Large intestine (tissue), 3 donors: Measurements from ENCODE around the gene C2CD5. TPM values are rescaled to one million over a fixed set of nuclear protein-coding genes. Genes with fewer than 3 reads are reported as not detected.
A peak's percentile ranks its signal among the peaks of the same experiment; 100 is the strongest.
"Not testable (repeated sequence)": the region's sequence is repeated elsewhere in the genome, so short reads cannot be mapped to it uniquely, and the experiment has no call there.

ENCODE experiments used
- DNase-seq, 2 donors: peaks; one replicate each; pipeline versions ENCODE4 v3.0.0 to v3.0.0-alpha.2; 2013
- H3K27ac ChIP-seq: one replicate; pipeline ENCODE4 v1.5.1; 2013; ENCODE audit warnings: low read length
- H3K27me3 ChIP-seq: 2 replicates; pipeline ENCODE4 v1.6.1; 2013; ENCODE audit warnings: low read length; ENCODE audit not compliant: control insufficient read depth, insufficient read depth
- H3K36me3 ChIP-seq: 2 replicates; pipeline ENCODE4 v1.6.1; 2013; ENCODE audit warnings: low read length; ENCODE audit not compliant: control insufficient read depth, insufficient read depth
- H3K4me1 ChIP-seq: one replicate; pipeline ENCODE4 v1.6.1; 2013; ENCODE audit warnings: low read length; ENCODE audit not compliant: control insufficient read depth, insufficient read depth
- H3K4me3 ChIP-seq: one replicate; pipeline ENCODE4 v1.5.1; 2013; ENCODE audit warnings: low read length
- H3K9me3 ChIP-seq: one replicate; pipeline ENCODE4 v1.6.1; 2013; ENCODE audit warnings: mild to moderate bottlenecking, low read depth, low read length, moderate library complexity; ENCODE audit not compliant: control insufficient read depth
- WGBS: methylation state at CpG from one replicate; pipeline ENCODE4 v1.1.5; 2013; ENCODE audit warnings: low lambda C conversion rate; ENCODE audit not compliant: insufficient coverage; 5-methylcytosine and 5-hydroxymethylcytosine counted together
- polyA plus RNA-seq: library from polyadenylated mRNA; unstranded; fragments of 120-200 nt; gene quantifications from one replicate; pipeline ENCODE4 v1.2.1, GENCODE V29; 2013

The C2CD5 gene
- polyA plus RNA-seq, 1 donor = 61.6 TPM

GRCh38 chr12:22573181-22573580, 28.8 kb upstream of the C2CD5 start:
- no peaks in the 10 kb centered on the region for H3K9me3 ChIP-seq
- H3K4me1 ChIP-seq = no peaks in the 10 kb centered on the region
- H3K27me3 ChIP-seq = no peaks in the 10 kb centered on the region
- WGBS = 100% methylated on average over 1 of the region's 3 CpGs
- no peak overlapping the region for H3K4me3 ChIP-seq
- H3K27ac ChIP-seq = no peak overlapping the region
- H3K36me3 ChIP-seq = no peaks in the 10 kb centered on the region
- no peak for DNase-seq

- H3K9me3 ChIP-seq = no peaks in the 10 kb centered on the region
- H3K27me3 ChIP-seq = no peaks in the 10 kb centered on the region
- H3K4me1 ChIP-seq = no peaks in the 10 kb centered on the region
- H3K4me3 ChIP-seq = no peak overlapping the region
- no peak for DNase-seq
- no peaks in the 10 kb centered on the region for H3K36me3 ChIP-seq
- H3K27ac ChIP-seq = no peak overlapping the region
Measured at GRCh38 chr12:22569253-22569652, 24.9 kb upstream of the C2CD5 start.

GRCh38 chr12:22562036-22563028, 18.0 kb upstream of the C2CD5 start:
- Histone ChIP-seq H3K4me1 (peaks cover 8% of the 10 kb centered on the region), H3K27me3 (no peaks in the 10 kb centered on the region), H3K9me3 (no peaks in the 10 kb centered on the region), H3K4me3 (no peak overlapping the region), H3K36me3 (no peaks in the 10 kb centered on the region), H3K27ac (peak overlapping the region; percentile 28)
- peak; percentile 11 to 53 for DNase-seq
- 22% methylated on average over 3 of the region's 4 CpGs for WGBS

GRCh38 chr12:22554750-22555149, 10.4 kb upstream of the C2CD5 start:
- H3K9me3 ChIP-seq = peaks cover 11% of the 10 kb centered on the region
- DNase-seq, H3K4me1 ChIP-seq, H3K36me3 ChIP-seq, H3K27ac ChIP-seq, H3K4me3 ChIP-seq, H3K27me3 ChIP-seq: not testable (repeated sequence)
- no CpG with 5 or more reads among the region's 4 CpGs for WGBS

- Histone ChIP-seq H3K27ac (no peak overlapping the region), H3K27me3 (no peaks in the 10 kb centered on the region), H3K36me3 (no peaks in the 10 kb centered on the region), H3K4me1 (no peaks in the 10 kb centered on the region), H3K4me3 (no peak overlapping the region), H3K9me3 (peaks cover 14% of the 10 kb centered on the region)
- DNase-seq = no peak
Measured at GRCh38 chr12:22551624-22552023, 7.3 kb upstream of the C2CD5 start.

GRCh38 chr12:22545255-22545654, 913 bp upstream of the C2CD5 start:
- WGBS = 100% methylated on average over 1 of the region's 6 CpGs
- H3K4me3 ChIP-seq = no peak overlapping the region
- H3K4me1 ChIP-seq = peaks cover 9% of the 10 kb centered on the region
- no peaks in the 10 kb centered on the region for H3K27me3 ChIP-seq
- no peak for DNase-seq
- H3K27ac ChIP-seq = no peak overlapping the region
- H3K36me3 ChIP-seq = no peaks in the 10 kb centered on the region
- peaks cover 5% of the 10 kb centered on the region for H3K9me3 ChIP-seq

- Histone ChIP-seq H3K27me3 (no peaks in the 10 kb centered on the region), H3K9me3 (peaks cover 2% of the 10 kb centered on the region), H3K4me1 (peaks cover 9% of the 10 kb centered on the region), H3K27ac (peak overlapping the region; percentile 98), H3K4me3 (peak overlapping the region; percentile 90), H3K36me3 (peaks cover 3% of the 10 kb centered on the region)
- 20% methylated on average over 1 of the region's 28 CpGs for WGBS
- peak; percentile 89 to 92 for DNase-seq
Measured at GRCh38 chr12:22543246-22544037, 900 bp downstream of the C2CD5 start.

GRCh38 chr12:22541496-22542155, 2.7 kb downstream of the C2CD5 start:
- Histone ChIP-seq H3K36me3 (peaks cover 3% of the 10 kb centered on the region), H3K27ac (no peak overlapping the region), H3K4me1 (peaks cover 9% of the 10 kb centered on the region), H3K9me3 (peaks cover 2% of the 10 kb centered on the region), H3K27me3 (no peaks in the 10 kb centered on the region), H3K4me3 (no peak overlapping the region)
- DNase-seq = no peak
- WGBS = 100% methylated on average over 1 of the region's 5 CpGs

- no peak overlapping the region for H3K4me3 ChIP-seq
- no peak overlapping the region for H3K27ac ChIP-seq
- no peak for DNase-seq
- peaks cover 3% of the 10 kb centered on the region for H3K36me3 ChIP-seq
- H3K4me1 ChIP-seq = peaks cover 9% of the 10 kb centered on the region
- H3K27me3 ChIP-seq = no peaks in the 10 kb centered on the region
- H3K9me3 ChIP-seq = no peaks in the 10 kb centered on the region
Measured at GRCh38 chr12:22539055-22539454, 5.3 kb downstream of the C2CD5 start.

GRCh38 chr12:22538311-22538710, 6.0 kb downstream of the C2CD5 start:
- Histone ChIP-seq H3K27ac (no peak overlapping the region), H3K36me3 (peaks cover 8% of the 10 kb centered on the region), H3K9me3 (no peaks in the 10 kb centered on the region), H3K4me3 (no peak overlapping the region), H3K27me3 (no peaks in the 10 kb centered on the region), H3K4me1 (peaks cover 9% of the 10 kb centered on the region)
- DNase-seq = no peak
- WGBS = 83% methylated on average over 2 of the region's 4 CpGs
